GM21786 (cell line): ENCODE data around the gene CIDEA.

Experiments
- ATAC-seq: cut with Tn5 transposase; IDR thresholded peaks from one replicate; pipeline ENCODE4 v1.9.1; 2021; ENCODE audit not compliant: unreplicated experiment

The CIDEA gene

DNA sequence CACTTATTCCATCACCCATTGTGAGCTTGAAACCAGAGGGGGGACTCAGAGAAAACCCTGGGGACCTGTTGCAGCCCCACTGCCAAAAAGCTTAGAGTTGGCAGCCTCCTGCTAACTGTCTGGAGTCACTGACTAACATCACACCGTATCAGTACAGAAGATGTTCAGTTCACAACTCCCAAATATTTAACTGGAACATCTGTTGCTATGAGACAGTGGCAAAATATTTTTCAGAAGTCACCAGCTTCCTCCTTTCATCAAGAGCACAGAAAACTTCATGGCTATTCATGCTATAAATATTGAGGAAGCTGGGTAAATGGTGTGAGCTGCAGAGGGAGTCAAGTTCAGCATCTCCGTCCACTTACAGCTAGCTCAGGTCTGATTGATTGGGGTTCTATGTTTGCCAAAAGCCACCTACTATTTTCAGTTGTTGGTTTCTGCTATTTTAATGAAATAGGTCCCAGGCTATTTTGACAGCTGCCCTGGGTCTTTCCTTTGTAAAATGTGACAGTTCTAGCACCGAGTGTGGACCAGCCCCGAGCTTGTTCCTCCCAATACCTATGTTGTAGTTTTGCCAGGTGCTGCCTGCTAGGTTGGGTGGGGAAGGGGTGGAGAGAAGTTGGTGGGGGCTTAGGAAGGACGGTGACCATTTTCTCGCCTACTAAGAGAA lies 63.6 kb downstream of the CIDEA start:
- no peak for ATAC-seq

- ATAC-seq = no peak
Measured at GRCh38 chr18:12318334-12318697, 64.2 kb downstream of the CIDEA start.

DNA sequence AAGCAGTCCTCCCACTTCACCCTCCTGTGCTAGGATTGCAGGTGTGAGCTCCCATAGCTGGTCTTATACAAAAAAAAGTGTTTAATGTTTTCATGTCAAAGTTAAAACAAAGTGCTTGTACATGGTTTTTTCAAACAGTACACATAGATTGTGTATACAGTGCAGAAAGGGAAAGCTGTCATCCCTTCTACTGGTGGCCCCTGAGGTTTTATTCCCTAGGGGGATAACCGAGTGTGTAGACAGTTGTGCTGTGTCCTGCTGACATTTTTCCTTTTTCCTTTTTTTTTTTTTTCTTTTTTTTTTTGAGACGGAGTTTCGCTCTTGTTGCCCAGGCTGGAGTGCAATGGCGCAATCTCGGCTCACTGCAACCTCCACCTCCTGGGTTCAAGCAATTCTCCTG lies 64.7 kb downstream of the CIDEA start:
- no peak for ATAC-seq

- ATAC-seq = peak; percentile 82
Measured at GRCh38 chr18:12321333-12321732, 67.2 kb downstream of the CIDEA start.

DNA sequence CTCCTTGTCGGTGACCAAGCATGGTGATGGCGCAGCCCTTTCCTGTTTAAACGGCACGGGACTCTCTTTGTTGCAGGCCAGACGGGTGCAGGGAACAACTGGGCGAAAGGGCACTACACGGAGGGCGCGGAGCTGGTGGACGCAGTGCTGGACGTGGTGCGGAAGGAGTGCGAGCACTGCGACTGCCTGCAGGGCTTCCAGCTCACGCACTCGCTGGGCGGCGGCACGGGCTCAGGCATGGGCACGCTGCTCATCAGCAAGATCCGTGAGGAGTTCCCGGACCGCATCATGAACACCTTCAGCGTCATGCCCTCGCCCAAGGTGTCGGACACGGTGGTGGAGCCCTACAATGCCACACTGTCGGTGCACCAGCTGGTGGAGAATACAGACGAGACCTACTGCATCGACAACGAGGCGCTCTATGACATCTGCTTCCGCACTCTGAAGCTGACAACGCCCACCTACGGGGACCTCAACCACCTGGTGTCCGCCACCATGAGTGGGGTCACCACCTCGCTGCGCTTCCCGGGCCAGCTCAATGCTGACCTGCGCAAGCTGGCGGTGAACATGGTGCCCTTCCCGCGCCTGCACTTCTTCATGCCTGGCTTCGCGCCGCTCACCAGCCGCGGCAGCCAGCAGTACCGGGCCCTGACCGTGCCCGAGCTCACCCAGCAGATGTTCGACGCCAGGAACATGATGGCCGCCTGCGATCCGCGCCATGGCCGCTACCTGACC lies 71.0 kb downstream of the CIDEA start:
- ATAC-seq = no peak

GRCh38 chr18:12325726-12326245 lies 71.6 kb downstream of the CIDEA start:
- no peak for ATAC-seq

- no peak for ATAC-seq
Measured at GRCh38 chr18:12326711-12327460, 72.7 kb downstream of the CIDEA start.
